Cerebellar cortex (tissue), 1 donor: ENCODE data around the gene SEMA7A.
"Not testable (repeated sequence)": the region's sequence is repeated elsewhere in the genome, so short reads cannot be mapped to it uniquely, and the experiment has no call there.

Experiments used
- DNase-seq: peaks from one replicate; pipeline ENCODE4 v3.0.0-alpha.2; 2015; ENCODE audit warnings: low spot score

The SEMA7A gene

DNA sequence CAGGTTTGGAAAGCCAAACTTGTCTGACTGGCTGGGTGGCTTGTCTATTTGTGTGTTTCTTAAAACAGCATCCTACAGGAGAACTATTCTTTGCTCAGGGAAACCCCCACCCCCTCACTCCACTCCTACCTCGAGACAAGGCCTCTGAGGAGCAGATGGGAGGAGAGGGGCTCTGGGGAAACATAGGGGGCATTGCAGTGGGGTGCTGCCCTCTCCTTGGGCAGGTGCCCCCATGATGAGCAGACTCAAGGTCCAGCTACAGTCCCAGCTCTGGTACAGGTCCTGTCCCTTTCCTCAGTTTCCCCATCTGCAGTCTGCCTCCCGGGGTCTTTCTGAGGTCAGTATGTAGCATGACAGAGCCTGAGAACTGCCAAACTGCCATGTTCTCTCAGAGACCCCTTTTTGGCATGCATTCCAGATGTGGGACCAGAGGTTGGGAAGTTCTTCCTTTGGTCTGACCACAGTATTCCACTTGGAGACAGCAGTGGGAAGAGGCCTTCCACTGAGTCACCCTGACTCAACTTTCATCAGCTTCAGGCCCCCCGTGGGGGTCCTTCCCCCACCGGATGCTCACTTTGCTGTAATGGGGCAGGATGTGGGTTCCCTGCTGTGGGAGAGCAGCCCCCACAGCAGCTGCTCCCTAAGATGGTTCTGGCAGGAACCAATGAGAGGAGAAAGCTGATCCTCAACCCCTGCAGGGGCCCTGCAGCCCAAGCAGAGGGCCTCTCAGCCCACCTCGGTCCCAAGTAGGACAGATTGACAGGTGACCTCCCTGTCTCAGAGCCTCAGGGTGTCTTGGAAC lies 34.0 kb downstream of the SEMA7A start:
- DNase-seq = no peak

DNA sequence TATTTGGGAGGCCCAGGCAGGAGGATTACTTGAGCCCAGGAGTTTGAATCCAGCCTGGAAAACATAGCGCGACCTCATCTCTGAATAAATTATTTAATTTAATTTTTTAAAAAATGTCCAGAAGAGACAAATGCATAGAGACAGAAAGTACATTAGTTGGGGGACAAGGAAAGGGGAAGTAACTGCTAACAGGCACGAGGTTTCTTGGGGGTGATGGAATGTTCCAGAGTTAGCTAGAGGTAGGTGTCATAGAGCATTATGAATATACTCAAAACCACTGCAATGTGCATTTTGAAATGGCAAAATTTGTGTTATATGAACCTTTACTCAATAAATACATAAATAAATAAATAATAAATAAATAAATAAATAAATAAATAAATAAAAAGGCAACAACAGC lies 34.7 kb downstream of the SEMA7A start:
- no peak for DNase-seq

DNA sequence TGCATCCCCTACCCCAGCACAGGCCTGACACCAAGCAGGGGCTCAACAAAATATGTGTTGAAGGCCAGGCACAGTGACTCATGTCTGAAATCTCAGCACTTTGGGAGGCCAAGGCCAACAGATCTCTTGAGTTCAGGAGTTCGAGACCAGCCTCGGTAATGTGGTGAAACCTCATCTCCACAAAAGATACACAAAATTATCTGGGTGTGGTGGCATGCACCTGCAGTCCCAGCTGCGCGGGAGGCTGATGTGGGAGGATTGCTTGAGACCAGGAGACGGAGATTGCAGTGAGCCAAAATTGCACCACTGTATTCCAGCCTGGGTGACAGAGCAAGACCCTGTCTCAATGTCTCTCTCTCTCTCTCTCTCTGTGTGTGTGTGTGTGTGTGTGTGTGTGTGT lies 35.6 kb downstream of the SEMA7A start:
- DNase-seq = no peak

DNA sequence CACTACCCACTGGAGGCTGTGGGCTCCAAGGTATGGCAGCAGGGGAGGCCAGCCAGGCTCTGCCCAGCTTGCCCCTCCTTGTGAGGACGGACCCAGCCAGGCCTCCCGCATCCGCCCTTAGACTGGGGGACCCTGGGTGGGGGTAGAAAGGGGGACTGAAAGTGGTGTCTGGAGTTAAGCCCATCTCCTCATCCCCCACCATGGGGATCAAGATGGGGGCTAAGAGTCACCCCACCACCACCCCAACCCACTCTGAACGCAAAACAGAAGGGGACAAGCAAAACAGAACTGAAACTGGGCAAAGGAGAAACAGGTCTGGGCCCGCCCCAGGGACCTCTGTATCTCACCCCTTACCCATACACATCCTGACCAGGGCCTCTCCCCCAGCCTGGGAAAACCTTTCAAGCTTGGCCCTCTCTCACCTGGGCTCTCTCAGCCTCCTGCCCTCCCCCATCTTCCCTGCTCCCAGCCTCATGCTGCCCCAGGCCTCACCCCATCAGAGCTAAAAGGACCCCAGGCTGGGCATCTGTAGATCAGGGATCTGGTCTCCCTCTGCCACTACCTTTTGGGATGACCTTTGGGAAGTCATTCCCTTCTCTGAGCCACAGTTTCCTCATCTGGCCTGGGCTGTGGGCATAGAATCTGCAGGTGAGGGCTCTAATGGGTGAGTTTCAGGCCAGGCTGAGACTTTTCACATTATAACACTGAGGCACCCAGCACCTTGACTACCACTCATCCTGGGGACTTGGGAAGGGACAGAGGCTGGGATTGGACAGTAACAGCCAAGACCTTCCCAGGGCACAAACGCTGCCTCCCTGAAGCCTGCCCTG lies 36.3 kb downstream of the SEMA7A start:
- DNase-seq = no peak

DNA sequence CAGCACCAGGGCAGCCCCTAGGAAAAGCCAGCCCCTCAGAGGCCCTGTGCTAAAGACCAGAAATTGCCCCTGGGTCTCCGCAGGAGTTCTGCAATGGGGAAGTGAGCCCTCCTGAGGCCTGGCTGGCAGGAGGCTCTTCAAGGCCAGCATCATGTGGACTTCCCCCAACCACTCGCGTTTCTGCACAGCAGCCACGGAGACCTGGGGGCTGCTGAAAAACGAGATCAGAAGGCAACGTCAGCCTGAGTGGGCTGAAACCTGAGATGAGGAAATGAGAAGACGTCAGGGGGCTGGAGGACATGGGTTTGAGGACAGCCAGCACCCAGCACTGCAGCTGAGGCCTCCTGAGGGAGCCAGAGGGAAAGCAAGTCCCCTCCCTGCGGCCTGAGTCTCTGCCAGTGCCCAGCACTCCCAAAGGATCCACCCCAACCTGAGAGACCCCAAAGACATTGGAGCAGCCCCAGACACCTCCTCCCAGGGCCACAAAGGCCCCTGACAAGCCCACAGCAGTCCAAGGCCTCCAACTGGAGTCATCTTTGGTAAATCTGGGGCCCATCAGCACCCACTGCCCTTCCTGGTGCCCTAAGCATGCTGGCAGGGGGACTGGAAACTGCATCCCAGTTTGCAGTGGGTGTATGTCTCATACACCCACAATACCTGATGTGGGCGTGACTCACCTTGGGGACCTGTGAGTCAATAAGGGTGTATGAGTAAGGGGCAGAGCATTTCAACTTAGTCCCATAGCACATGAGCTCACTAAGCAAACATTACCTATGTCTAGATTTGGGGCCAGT lies 37.1 kb downstream of the SEMA7A start:
- no peak for DNase-seq

DNA sequence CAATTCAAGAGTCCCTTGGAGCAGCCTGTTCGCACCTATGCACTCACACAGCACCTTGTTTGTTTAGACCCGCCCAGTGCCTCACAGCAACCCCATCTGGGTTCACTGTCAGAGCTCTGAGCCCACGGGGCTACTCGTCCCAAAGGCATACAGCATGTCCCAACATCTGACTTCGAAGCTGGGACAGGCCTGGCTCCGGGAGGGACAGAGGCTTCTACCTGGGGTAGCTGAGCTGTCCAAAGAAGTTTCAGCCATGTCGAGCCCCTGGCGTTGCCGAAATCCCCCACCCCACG lies 37.7 kb downstream of the SEMA7A start:
- DNase-seq = no peak

DNA sequence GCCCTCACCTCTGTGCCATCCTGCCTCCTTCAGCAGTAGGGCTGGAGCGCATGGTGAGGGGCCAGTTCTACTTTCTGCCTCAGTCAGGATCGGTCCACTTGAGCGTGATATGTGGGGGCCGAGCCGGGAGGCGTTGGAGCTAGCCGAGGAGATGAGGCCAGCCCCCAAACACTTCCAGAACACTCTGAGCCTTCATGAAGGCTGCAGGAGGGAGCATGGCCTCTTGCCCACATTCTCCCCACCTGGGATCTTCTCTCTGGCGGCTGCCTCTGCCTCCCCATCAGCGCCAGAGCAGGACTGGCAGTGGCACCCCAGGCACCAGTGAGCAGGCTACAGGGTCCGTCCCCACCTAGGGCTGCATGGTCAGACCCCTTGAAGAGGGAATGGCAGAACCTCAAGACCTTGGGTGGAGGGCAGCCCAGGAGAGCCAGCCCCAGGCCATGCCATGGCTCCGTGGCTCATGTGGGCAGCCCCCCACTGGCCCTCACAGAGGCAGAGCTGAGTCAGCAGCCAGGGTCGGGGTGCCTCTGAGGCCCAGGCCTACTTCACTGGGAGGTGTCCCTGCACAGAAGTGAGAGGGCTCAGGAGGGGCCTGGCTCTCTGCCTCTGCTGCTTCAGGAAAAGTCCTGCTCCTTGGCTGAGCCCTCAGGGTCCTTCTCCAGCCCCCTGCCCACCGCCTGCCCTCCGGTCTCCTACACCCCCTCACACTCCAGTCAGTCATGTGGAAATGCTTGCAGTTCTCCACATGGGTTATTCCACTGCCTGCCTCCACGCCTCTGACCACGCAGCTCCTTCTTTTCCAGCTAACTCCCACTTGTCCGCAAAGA lies 38.2 kb downstream of the SEMA7A start:
- DNase-seq = no peak

DNA sequence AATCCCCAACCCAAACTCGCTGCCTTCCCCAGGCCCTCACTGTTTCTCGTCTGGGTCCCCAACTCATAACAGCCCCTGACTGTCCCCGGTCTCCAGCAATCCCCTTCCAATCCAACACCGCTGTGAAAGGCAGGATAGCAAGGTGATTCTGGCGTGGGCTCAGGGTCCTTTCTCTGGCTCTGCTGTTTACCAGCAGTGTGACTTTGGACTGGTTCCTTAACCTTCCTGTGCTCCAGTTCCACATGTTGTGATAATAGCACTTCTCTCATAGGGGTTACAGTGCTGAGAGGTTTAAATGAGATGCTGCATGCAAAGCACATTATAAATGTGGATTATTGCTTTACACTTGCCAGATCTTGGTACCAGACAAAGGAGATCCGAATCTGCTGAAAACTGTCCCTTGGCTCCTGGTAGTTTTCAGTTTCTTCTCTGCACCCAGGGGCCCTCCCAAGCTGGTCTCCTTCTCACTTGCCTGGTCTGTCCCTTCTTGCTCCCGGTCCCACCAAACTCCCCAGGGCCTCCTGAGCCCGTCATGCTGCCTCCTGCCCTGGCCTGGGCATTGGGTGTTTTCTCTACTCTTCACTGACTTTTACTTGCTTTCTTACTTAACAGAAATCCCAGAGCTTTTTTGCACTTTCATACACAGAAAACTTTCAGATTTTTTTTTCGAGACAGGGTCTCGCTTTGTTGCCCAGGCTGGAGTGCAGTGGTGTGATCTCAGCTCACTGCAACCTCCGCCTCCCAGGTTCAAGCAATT lies 39.5 kb downstream of the SEMA7A start:
- no peak for DNase-seq

DNA sequence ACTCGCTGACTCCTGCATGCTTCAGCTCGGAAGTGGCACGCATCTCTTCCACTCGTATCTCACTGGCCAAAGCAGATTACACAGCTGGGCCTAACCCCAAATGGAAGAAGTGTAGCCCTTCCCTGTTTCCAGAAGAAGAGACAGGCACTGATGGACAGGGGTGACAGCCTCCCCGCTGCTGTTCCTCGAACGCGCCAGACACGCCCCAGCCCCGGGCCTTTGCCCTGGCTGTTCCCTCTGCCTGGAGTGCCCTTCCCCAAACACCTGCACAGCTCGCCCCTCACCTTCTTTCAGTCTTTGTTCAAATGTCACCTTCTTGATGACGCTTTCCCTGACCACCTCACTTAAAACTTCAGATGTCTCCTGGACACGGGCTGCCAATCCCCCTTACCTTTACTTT lies 40.3 kb downstream of the SEMA7A start:
- no peak for DNase-seq

DNA sequence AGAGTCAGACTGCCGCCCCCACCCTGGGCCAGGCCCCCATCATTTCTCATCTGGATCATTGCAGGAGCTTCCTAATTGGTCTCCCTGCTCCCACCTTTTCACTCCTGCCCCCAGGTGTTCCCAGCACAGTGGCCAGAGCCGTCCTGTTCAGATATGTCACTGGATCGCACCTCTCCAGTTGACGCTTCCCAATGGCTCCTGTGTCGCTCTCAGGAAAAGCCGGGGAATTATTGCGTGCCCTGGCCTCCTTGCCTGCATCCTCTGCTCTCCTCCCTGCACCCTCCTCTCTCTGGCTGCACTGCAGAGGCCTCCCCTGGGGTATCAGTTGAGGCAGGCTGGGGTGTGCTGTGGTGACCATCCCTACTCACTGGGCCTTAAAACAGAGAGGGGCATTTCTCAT lies 40.9 kb downstream of the SEMA7A start:
- DNase-seq = no peak

DNA sequence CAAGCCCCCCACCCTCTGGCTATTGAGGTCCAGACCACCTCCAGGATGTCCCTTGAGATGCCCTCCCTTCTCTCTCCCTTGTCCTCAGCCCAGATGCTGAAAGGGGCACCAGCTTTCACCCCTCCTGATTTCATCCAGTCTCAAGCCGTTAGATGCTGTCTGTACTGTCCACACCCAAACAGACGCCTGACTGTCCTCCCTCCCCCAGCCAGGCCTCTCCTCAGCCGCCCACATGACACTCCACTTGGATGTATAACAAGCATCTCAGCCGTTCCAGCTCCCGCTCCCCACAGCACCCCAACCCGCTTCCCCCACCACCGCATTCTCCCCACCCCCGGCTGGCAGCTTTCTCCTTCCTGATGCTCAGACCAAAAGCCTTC lies 41.3 kb downstream of the SEMA7A start:
- DNase-seq = no peak

DNA sequence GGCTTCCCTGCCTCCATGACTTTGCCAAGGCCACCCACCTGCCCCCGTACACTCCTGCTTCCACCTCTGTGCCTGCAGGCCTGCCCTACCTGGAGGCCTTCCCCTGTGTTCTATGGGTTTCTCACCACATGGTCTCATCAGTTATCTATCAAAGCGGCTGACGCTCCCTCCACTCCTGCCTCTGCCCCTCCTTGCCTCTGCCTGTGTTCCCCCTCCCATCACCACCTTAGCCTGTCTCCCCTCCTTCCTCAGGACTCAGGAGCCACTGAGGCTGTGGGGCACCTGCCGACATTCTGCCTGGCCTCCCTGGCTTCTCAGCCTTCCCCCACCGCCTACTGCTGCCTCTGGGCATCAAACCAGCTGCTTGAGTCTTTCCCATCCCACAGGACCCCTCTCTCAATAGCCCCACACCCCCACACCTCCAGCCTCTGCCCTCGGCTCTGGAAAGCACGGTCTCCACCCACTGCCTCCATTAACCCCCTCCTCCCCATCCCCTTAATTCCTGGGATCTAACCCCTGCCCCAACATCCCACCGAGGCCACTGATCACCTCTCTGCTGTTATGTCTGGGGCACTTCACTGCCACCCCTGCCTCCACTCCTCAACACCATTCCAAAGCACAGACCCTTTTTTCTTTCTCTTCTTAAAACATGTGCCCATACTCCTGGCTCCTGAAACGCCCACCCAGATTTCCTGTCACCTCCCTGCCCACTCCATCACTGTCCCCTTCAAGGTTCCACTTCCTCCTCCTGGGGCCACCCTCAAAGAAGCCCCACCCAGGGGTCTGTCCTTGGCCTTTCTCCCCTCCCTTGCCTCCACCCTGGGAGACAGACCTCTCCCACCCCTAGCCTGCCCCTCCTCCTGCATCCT lies 41.9 kb downstream of the SEMA7A start:
- DNase-seq = no peak

DNA sequence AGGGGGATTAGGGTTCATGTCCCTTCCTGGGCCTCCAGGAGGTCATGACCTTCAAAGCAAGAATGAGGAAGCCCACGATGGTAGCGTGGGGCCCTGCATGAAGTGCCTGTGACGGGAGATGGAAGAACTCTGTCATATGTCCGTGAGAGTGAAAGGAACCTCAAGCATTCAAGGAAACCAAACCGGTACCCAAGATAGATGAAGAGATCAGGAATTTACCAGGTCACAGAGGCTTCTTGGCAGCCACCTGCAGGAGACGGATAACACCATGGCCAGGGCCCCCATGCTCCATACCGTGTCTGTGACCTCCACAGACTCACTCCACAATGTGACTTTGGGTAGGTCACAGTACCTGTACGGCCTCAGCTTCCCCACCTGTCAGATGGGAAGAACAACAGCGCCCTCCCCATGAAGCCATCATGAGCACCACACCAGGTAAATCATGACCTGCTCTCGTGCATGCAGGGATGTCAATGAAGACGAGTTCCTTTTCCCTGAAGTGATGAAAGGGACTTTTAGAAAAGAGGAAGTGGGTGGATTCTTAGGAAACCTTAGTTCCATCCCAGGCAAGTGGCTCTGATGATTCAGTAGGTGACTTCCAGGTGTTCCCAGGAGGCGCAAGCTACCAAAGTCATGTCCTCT lies 43.0 kb downstream of the SEMA7A start:
- no peak for DNase-seq

DNA sequence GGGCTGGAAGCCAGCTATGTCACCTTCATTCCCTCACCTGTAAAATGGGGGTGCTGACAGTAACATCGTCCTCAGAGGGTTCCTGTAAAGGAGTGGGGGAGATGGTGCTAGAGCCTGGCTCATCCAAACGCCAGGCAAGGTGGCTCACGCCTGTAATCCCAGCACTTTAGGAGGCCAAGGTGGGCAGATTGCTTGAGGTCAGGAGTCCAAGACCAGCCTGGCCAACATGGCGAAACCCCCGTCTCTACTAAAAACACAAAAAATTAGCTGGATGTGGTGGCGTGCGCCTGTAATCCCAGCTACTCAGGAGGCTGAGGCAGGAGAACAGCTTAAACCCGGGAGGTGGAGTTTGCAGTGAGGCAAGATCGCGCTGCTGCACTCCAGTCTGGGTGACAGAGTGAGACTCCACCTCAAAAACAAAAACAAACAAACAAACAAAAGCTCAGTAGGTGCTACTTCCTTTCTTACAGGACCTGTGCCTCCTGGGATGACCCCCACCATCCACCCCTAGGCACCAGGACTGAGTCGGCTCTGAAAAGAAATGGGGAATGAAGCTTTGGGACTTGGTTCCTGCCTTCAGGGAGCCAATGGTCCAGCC lies 43.6 kb downstream of the SEMA7A start:
- not testable (repeated sequence) for DNase-seq

DNA sequence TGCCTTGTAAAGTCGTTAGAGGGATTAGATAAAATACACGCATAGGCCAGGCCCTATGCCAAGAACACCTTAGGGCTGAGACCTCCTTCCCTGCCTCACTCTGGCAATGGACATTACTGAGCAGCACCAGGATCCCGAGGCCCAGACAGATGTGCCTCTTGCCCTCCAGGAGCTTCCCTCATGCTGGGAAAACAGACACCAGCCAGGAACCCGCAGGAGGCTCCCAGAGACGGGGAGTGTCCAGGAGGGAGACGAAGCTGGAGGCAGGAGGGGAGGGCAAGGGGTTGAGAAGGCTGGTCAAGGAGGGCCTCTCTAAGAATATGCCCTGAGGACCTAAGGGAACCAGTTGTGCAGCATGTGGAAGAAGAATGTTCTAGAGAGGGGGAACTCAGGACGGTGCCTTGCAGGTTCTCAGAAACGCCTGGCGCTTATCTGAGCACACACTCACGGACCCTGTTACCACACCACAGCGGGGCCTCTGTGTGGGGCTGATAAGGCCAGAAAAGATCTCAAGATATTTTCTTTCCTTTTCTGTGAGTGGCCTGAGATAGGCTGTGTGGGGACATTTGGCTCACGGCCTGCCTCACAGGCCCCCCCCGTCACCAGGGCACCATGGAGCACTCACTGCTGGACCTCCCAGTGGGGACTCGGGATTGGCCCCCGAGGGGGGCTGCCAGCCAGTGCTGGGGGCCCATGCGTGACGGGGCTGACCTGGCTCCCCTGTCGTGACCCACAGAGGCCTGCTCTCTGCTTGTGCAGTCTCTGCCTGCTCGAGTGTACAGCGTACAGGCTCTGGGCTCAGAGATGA lies 44.3 kb downstream of the SEMA7A start:
- DNase-seq = no peak

DNA sequence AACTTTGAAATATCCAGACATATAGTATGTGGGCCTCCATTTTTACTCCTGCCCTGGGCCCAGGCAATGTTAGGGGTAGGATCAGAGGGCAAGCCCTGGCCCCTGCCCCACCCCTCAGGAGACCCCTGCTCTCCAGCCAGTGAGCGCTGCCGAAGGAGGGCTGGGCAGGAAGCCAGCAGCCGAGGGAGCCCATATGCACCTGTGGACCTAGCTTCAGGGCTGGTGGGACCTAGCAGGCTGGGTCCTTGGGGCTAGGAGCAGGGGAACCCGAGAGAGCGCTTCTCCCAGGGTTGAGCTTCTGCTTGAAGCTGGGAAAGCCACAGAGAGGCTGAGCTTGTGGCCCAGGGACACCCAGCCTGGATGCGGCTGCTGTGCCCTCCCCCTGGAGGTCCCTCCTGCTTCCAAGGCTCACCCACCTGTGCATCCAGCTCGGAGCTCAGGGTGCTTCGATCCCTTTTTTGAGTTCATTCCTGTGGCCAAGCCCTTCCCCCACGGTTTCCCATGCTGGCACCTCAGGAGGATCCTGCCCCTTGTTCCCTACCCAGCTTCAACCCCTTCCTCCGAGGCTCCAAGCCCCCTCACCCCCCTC lies 45.3 kb downstream of the SEMA7A start:
- no peak for DNase-seq

DNA sequence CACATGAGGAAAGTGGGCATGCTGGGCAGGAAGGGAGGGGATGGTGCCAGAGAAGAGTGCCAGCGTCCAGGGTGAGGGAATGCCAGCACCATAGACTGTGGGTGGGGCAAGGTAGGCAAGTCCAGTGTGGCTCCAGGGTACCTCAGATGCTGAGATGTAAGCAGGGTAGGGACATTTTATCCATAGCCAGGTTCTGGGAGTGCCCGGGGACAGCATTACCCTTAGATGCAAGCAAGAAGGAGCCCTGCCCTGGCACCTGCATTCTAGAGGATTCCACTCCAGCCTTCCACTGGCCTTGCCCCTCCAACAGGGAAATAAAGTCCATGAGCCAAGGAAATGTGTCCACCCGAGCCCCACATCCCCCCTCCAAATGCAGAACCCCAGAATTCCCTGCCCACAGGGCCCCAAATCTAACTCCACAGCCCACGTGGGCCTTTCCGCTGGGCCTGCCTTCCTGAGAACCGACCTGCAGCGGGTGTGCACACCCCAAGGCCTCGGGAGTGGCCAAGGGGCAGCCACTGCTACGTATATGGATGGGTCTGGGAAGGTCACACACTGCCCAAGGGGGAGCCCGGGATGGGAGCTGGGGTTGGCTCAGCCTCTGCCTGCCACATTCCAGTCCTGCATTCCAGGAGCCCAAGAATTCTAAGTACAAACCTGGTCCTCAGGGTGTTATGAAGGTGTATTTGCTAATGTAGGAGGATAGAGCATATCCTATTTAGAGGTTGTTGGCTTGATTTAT lies 46.0 kb downstream of the SEMA7A start:
- no peak for DNase-seq
